Ammon's horn (tissue), 1 donor: Measurements from ENCODE around the gene CYP46A1.
"Not testable (repeated sequence)": the region's sequence is repeated elsewhere in the genome, so short reads cannot be mapped to it uniquely, and the experiment has no call there.

Experiments
- DNase-seq: peaks from one replicate; pipeline ENCODE4 v3.0.0-alpha.2; 2016; ENCODE audit warnings: low spot score

The CYP46A1 gene

DNA sequence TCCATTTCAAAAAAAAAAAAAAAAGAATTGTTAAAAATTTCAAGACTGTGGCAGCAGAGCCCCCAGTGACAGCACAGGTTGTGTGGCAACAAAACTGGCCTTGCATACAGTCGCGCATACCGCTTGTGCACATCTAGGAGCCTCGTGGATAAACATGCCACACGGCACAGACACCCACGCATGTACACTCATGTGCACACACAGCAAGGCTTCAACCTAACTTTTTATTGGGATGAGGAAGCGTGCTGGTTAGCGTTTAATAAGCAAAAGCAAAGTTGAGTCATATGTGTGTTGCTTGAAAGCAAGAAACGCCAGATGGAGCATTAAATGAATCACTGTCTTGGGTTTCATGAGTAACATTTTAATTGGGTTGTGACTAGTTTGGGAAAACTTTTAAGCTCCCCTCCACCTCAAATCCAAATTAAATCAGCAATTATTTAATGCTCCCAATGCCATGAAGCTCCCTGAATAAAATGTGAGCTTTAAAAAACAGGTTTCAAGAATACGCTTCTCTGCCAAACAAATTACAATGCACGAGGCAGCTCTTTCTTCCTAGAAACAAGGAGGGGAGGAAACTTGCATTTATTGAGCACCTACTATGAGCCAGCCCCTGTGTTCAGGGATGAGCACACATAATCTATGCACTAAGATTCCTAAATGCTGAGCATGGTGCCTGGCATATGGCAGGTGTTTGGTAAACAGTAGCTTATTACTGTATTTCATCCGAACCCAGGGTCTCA lies 73.4 kb downstream of the CYP46A1 start:
- peak; percentile 54 for DNase-seq

DNA sequence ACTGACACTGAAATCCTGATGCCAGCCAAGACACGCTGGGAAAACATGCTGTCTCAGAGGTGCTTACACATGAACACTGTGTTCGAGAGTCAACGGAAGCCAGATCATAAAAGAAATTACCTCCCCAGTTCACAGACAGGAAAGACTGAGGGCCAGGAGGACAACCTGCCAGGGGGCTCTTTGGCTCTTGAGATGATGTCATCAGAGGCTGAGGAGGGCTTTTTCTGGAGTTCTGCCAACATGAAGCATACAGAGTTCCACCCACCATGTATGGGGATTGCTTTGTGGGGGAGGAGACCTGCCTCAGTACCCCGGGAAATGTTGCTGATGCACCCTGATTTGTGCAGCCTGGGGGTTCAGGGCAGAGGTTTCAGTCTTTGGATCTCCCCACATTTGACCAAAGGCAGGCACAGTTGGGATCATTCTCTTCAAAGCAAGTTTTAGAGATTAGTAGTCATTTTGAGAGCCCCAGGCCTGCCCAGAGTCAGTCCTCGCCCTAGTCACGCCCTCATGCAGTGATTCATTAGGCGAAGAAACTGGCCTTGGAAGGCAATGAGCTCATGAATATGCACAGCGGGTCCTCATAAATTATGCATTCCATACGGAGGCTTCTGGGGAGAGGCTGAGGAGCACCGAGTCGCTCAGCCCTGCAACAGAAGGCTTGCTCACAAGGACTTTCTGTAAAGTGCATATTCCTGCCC lies 74.2 kb downstream of the CYP46A1 start:
- no peak for DNase-seq

DNA sequence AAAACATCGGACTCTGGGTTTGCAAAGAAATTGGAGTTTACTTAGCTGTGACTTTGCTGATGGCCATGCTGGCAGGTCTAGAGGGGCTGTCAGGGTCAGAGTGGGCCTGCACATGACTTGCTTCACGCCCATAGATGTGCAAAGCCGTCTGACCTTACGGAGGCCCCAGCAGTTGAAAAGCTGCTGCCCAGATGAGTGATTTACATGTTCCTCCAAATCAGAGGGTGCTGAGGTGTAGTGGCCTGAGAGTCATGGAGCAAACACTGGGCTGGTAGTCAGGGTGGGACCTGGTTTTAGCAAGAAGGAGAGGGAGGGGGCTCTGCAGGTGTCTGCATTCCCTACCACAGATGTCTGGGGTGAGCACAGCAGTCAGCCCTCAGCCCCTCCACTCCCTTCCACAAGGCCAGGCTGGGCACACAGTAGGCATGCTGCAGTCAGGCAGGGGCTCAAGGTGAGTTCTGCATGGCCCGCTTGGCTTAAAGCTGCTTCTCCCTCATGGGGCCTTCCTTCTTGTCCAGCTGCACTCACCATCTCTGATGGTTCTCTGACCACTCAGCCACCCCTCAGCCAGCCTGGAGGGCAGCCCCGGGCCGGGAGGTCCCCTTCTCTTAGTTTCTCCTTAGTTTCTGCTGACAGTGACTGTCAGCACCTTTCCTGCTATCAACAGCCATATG lies 74.9 kb downstream of the CYP46A1 start:
- DNase-seq, result no peak

DNA sequence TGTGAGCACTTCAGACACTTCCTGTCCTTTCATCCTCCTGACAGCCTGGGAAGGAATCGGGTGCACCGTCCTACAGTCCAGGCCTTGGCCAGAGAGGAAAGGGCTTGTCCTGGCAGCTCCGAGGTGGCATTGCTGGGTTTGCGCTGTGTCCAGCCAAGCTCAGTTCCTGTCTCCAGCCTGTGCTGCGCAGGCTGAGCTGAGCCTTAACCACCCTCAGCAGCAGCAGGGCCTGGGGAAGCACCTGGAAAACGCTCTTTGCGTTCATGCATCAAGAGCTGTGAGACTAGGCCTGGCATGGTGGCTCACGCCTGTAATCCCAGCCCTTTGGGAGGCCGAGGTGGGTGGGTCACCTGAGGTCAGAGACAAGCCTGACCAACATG lies 75.4 kb downstream of the CYP46A1 start:
- no peak for DNase-seq

DNA sequence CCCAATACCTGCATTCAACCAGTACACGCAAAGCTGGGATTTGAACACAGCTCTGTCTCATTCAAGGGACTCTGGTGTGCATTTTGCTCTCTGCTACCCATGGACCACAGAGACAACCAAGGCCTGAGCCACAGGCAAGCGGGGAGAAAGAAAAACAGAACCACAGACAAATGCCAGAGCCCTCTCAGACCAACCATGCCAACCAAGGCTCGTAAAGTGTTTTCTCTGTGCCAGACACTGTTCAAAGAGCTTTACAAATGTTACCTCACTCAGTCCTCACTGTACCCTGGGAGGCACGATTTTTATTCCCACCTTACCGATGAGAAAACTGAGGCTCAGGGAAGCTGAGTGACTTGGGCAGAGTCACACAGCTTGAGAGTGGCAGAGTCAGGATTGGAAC lies 76.7 kb downstream of the CYP46A1 start:
- no peak for DNase-seq

DNA sequence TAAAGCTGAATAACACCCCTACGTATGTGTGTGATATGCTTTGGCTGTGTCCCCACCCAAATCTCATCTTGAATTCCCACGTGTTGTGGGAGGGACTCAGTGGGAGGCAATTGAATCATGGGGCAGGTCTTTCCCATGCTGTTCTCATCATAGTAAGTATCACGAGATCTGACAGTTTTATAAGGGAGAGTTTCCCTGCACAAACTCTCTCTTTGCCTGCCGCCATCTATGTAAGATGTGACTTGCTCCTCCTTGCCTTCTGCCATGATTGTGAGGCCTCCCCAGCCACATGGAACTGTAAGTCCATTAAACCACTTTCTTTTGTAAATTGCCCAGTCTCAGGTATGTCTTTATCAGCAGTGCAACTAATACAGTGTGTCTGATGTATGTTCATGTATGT lies 78.8 kb downstream of the CYP46A1 start:
- not testable (repeated sequence) for DNase-seq

DNA sequence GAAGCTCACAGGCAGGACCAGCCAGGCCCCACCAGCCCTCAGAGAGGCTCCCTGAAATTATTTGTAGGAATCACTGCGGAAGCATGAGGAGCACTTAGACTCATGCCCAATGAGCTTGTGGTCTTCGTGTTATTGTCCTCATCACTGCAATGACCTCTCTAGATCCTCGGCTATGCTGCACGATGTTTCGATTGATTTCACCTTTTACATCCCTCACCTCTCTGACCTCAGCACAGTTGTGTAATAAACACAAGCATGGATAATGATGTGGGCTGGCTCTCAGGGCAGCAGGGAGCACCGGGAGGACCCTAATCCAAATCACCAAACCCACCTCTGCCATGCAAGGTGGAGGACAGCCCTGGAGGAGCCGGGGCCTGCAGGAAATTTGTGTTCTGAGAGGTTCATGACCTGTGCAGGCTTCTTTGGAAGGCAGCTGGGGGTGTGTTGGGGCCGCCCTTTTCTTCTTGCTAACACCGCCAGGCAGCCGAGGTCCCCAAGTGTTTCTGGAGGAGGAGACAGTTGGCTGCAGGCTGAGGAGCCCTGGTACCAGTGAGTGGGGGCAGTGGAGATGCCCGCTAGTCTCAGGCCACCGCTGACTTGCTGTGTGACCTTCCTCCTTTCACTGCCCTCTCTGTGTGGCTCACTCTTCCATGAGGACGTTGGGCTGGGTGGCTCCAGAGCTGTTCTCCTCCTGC lies 79.6 kb downstream of the CYP46A1 start:
- no peak for DNase-seq

DNA sequence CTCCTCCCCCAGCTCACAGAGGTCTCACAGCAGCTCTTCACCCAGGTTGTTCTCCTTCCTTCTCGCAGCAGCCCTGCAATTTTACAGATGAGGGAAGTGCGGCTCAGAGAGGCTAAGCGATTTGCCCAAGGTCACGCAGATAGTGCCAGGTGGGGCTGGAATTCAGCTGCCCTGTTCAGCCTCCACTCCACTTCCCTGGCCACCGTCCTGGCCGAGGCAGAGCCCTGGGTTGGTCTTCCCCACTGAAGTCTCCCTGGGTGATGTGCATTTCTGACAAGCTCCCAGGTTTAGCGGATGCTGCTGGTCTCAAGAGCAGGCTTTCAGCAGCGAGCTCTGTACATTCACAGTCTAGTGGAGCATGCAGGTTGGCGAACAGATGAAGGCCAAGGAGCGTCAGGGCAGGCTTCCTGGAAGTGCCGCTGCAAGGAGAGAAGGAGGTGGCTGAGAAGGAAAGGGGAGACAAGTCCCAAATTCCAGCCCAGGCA lies 80.2 kb downstream of the CYP46A1 start:
- no peak for DNase-seq

DNA sequence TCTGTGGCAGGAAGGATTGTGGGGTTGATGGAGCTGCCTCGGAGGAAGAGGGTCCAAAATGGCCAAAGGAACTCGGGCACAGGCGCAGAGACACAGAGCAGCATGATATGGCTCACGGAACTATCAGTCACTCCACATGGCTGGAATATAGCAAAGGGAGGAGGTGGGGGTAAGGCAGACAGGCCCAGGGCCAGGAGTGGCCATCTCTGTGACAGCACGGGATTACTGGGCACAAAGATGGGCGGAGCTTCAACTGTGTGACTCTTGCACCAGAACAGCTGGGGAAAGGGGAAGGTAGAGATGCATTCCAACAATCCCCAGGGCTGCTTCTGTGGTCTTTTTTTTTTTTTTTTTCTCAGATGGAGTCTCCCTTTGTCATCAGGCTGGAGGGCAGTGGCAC lies 84.3 kb downstream of the CYP46A1 start:
- DNase-seq, result no peak

DNA sequence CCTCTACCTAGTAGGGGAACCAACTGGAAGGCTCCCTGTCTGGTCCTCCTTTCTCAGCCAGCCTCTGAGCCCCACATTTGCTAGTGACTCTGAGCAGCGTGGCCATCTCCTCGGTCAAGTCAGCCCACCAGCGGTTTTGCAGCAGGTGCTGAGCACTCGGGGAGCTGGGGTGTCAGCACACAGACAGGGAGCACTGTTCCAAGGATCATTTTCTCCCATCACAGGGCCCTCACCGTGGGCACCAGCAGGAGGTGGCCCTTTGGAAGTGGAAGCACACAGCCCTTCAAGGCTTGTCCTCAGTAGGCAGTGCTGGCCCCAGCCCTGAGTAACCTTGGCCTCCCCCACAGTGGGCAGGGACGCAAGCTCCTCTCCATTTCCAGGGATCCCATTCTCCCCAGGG lies 85.0 kb downstream of the CYP46A1 start:
- DNase-seq, result no peak

DNA sequence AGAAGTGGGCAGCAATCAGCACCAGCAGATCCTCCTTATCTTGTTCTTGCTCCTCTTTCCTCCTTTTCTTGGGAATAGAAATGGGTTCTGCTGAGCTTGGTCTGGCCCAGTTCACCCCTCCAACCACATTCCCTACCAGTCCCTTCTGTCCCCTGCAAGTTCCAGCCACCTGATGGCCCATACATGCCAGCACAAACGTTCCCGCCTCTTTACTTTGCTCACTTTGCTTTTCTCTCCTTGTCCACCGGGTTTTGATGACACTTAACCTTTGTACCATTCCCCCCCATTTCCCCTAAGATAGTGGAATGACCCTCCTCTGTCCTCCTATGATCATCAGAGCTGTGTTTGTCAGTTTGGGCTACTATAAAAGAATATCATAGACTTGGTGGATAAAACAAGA lies 85.7 kb downstream of the CYP46A1 start:
- no peak for DNase-seq

DNA sequence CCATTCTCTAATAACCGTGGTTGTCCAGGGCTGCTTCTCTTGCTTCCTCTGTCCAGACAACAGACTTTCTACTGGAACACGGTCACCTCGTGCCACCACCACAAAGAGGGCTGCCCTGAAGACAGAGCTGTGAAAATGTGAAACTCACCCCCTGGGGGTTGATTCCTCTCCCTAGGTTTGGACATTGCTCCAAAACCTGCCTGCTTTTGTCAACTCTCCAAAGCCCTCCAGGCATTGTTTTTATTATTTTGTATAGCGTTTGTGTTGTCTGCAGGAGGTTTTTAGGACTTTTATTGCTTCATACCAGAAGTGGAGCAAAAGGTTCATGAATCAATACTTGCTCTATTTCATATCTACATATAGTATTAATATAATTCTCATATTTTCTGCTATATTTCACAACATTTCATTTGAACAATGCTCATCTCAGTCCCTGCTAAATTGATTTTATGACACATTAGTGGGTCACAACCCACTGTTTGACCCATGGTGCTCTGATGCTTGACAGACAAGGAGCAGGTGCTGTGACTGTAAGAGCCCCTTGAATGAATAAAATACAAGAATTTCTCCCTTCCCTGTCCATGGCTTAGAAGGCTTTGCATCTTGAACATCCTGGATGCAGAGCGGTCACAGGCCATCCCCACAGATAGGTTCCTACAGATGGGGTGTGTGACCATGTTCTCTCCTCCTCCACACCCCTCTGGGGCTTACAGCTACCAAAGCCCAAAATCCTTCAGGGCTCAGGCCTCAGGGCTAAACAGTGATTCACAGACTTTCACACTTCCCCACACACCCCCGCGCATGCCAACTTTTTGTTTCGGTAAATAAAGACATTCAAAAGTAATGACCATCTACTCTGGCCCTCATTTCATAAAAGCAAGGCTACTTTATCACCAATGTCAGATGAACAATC lies 88.5 kb downstream of the CYP46A1 start:
- DNase-seq, result no peak

DNA sequence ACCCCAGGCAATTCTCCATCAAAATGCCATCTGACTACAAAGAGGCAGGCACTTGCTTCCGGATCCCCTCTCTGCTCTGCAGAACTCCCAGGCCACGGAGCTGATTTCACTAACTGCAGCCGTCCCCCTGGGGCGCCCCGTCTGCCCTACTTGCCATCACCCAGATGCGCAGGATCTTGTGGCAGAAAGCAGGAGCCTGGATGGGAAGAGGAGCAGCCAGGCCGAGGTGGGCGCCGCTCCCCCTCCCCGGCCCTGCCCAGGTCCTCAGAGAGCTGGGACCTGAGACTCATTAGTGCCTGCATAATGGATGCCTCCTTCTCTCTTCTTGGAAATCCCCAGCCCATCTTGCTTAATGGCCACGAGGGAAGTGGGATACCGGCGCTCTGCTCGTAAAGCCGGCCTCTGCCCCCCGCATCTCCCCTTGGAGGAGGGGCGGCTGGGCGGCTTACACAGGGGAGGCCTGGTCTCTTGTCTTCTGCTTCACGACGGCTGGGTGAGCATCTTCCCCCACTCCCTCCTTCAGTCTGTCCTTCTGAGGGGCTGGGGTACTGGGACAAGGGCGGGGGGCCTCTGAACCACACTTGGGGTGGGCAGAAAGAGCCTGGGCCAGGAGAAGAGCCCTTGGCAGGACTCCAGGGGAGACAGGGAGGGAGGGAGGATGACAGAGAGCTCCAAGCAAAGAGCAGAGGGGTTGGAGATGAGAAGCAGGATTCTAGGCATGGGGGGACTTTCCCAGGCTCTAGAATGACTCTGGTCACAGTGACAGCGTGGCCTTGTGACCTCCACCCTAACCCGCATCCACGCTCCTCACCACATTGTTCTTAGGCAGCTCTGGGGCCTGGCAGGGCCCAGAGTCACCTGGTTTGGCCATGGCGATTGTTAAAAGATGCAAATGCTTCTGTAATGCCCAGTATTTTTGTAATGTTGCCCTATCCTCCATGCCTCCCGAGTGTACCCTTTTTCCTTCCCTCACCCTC lies 89.7 kb downstream of the CYP46A1 start:
- DNase-seq, result no peak

DNA sequence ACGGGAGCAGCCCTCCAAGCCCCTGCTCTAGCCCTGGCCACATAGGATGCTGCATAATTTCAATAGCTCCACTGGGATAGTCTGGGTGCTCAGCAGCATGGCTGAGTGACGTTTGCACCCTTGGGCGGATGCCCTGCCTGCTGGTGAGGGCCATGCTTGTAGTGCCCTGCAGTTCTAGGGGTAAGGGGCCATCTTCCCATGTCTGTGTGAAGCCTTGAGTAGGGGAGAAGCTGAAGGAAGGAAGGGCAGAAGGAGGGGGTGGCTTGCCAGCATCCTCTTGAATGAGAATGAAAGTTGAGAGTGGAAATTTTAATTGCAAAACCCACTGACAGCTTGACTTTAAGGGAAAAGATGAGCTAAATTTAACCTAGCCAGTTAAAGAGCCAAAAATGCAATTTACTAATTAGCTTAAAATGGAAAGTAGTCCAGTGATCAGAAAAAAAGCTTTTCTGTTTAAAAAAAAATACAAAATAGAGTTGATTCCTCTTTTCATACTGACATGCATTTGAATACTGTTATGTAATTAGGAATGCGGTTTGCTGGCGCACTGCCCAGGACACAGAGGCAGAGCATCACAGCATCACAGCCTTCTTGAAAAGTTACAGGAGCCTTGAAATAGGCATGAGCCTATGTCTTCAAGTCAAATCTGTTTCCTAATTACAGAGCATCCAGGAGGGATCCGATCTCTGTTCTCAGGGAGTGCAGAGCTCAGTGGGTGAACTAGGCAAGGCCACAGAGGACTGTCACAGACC lies 90.6 kb downstream of the CYP46A1 start:
- peak; percentile 61 for DNase-seq

DNA sequence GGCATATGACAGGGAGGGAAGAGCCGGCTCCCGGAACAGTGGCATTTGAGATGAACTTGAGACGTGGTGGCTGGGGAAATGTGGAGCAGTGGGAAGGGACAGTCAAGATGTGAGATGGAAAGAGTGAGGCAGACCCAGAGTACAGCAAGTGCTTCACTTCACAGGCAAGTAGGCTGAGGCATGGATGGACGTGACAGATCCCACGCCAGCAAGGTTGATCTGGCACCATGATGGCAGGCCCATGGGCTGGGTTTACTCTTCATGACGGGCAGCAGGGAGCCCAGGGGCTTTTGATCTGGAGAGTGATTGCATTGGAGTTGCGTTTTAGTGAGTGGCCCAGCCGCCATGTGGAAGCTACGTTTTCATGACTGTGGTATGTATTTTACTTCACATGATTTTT lies 91.3 kb downstream of the CYP46A1 start:
- no peak for DNase-seq
